Esophagus muscularis mucosa (tissue), 3 donors: ENCODE data around the gene MYCBPAP.

Experiments used
- CTCF ChIP-seq, 3 experiments: fragments of 200-600 bp in 2 of 3; fragments of 450-650 bp in 1 of 3; sonication (generic) in 2 of 3; IDR thresholded peaks; one replicate each; pipeline ENCODE4 v1.5.1; 2017 to 2019; ENCODE audit warnings: antibody characterized with exemption in 3 of 3, mild to moderate bottlenecking in 2 of 3, moderate library complexity in 1 of 3
- POLR2A ChIP-seq: fragments of 450-650 bp; IDR thresholded peaks from one replicate; pipeline ENCODE4 v1.6.1; 2017; ENCODE audit warnings: antibody characterized with exemption, moderate library complexity, mild to moderate bottlenecking, low read depth
- POLR2AphosphoS5 ChIP-seq, 2 donors: sonication (generic); formaldehyde crosslinking; IDR thresholded peaks; one replicate each; pipeline ENCODE4 v1.6.1; 2017; ENCODE audit warnings: antibody characterized with exemption in 2 of 2

DNA sequence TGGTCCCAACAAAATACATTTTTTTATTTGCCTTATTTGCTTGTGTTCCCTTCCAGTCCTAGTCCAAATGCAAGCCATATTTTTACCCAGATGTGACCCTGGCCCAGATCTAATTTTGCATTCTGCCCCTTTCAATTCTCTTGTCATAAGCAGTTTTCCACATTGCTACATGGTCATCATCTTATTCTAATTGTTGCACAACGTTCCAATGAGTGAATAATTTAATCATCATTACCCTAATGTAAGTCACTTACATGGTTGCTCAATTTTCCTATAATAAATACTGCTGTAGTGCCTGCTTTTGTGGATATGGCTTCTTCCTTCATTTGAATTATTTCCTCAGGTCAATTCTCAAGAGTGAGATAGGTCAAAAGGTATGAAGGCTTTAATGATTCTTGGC lies 16.7 kb upstream of the MYCBPAP start:
- TF ChIP-seq CTCF (IDR thresholded peaks at IDR 0.05) (no peak), POLR2A (no peak), POLR2AphosphoS5 (IDR thresholded peaks at IDR 0.05) (no peak)
